Central memory CD4-positive, alpha-beta T cell (primary cell): Measurements from ENCODE around the gene PLEKHB1.
A peak's percentile ranks its signal among the peaks of the same experiment; 100 is the strongest.

ENCODE experiments used
- DNase-seq: peaks from one replicate; pipeline ENCODE4 v3.0.0; 2022
- total RNA-seq, 3 experiments: gene quantifications; one replicate each; lab custom pipeline; 2026; lab: John Stamatoyannopoulos, UW

The PLEKHB1 gene
- 2.7 to 40.0 (median 23.9) reads per million in 3 experiments for total RNA-seq

- no peak for DNase-seq
These were observed at the start of gene PLEKHB1 for GRCh38 chr11:73645972-73646631. PLEKHB1 (plus strand) TSS chr11:73646581; CDS start chr11:73646609, 28 bp downstream.

GRCh38 chr11:73597336-73597955 is 48.9 kb upstream of the PLEKHB1 start:
- DNase-seq = no peak

DNA sequence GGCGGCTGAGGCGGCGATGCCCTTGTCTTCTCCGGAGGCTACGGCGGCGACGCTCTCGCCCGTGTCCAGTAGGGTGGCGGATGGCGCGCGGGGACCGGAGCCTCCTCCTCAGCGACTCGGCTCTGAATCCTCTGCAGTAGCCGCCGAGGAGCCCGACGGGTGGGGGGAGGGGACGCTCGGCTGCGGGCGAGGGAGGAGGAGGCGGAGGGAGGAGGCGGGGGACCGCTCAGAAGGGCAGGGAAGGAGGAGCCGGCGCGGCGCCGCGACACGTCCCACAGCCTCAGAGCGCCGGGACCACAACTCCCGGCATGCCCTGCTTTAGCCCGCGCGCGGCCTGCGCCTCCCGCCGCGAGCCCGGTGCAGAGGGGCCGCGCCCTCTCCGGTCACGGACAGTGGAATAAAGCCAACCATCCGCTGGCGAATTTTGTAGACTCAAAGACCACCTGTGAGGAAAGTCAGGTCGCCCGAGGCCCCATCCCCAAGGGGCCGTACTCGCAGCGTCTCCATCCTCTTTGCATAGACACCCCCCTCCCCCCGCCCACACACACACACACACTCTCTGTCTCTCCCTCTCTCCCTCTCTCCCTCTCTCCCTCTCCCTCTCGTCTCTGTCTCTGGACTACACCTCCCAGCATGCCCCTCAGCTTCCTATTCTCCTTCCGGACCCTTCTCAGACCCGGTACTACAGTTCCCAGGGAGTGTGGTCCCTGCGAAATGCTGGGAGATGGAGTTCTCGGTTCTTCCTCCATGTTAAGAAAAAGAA is 48.2 kb upstream of the PLEKHB1 start, which contains the start of gene FAM168A:
Gene FAM168A (minus strand): TSS at position 157 of the 763 bp plus-strand sequence. CDS start 129,638 bp downstream, outside the sequence.
- DNase-seq = peak; percentile 88

GRCh38 chr11:73598719-73599379 is 47.5 kb upstream of the PLEKHB1 start:
- DNase-seq = no peak

GRCh38 chr11:73612601-73613140 is 33.7 kb upstream of the PLEKHB1 start:
- no peak for DNase-seq

GRCh38 chr11:73614591-73614990 is 31.8 kb upstream of the PLEKHB1 start:
- no peak for DNase-seq

DNA sequence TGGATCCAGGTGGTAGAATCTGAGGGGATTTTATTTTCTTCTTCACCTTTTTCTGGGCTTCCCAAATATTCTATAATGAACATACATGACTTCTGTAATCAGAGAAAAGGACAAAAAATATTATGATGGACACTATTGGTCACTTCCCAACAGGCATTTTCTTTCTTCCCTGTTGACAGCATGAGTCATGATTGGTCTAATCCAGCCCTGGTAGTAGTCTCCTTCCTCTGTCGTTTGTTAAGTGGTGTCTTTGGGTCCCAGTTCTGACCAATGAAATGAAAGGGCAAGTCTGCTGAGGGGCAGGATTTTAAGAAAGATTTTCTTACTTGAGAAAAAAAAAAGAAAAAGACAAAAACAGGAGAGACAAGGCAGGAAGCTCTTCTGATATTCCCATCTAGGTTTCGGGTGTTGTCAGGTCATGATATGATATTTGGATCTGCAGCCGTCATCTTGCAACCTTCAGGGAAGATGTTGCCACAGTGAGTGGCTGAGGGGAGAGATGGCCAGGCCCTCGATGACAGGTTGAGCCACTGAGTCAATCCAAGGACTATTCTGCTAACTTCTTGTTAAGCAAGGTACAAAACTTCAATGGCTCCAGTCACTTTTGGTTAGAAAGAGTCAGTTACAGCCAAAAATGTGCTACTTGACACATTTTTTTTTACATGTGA is 23.3 kb upstream of the PLEKHB1 start:
- no peak for DNase-seq

DNA sequence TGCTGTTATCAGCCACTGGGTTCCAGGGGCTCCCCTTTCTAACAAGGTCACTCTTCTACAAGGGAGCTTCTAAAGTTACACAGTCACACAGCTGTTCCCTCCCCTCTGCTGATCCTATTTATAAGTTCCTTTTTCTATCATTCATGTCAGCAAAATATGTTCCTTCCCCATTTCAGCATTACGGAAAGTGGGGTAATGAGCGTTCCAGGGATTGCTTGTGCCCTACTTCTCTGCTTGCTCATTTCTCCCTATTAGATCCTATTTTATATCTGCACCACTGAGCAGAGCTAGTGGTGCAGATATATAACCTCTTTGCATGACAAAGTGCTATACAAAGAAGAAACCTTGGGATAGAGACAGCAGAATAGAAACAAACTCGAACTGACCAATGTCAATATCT is 22.7 kb upstream of the PLEKHB1 start:
- no peak for DNase-seq

GRCh38 chr11:73625696-73626318 is 20.6 kb upstream of the PLEKHB1 start:
- DNase-seq = peak; percentile 55

DNA sequence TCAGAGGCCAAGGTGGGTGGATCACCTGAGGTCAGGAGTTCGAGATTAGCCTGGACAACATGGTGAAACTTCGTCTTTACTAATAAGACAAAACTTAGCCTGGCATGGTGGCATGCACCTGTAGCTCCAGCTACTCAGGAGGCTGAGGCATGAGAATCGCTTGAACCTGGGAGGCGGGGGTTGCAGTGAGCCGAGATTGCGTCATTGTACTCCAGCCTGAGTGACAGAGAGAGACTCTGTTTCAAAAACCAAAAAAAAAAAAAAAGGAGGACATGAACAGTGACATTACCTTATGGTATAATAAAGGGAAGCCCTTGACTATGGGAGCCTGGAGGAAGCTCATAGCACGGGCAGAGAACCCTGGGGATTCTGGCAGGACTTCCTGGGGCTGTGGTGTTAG is 16.5 kb upstream of the PLEKHB1 start:
- no peak for DNase-seq

DNA sequence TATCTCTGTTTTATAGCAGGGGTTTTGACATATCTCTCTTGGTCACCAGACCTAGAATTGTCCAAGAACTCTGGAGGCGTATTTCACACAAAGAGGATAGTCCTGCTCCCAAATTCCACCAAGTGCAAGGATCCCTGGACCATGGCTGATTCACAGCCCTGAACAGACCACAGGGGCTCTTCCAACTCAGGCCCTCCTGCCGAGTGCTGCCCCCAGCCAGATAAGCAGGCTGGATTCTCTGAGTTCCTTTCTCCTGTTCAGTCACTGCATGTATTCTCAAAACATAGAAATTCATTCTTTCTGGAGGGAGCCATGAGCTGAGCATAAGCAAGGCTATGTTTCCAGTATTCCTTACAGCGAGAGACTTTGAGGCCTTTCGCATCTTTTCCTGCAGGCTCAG is 13.4 kb upstream of the PLEKHB1 start:
- no peak for DNase-seq

GRCh38 chr11:73633999-73634398 is 12.4 kb upstream of the PLEKHB1 start:
- DNase-seq = no peak

DNA sequence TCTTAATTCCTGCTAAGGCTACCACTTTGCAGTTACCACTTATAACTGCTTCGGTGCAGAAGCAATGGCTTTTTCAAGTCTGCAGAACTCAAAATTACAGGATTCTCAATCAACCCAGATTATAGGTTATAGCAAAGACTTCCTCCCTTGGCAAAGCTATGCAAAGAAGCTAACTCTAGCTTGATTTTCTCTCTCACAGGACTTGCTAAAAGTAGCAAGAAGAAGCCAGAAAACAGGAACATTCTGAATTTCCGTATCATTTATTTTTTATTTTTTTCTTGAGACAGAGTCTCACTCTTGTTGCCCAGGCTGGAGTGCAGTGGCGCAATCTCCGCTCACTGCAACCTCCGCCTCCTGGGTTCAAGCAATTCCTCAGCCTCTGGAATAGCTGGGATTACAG is 10.7 kb upstream of the PLEKHB1 start:
- no peak for DNase-seq

GRCh38 chr11:73636249-73636648 is 10.1 kb upstream of the PLEKHB1 start:
- DNase-seq = no peak

GRCh38 chr11:73637012-73637411 is 9.4 kb upstream of the PLEKHB1 start:
- DNase-seq = no peak

DNA sequence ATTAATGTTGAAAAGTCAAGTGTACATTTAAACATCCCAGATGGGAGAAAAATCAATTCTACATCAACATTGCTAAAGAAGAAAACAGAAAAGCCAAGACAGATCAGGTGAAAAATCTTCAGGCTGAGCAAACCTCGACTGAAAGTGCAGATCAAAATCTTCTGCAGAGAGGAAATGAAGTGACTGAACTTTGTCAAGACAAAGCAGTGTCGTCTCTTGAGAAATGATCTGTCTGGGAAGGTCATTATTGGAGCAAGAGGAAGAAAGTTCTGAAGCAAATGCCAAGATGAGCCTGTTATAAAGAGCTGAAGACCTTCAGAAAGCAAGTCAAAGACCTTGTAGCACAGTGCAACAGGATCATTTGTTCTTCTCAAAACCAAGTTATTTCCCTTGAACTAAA is 5.8 kb upstream of the PLEKHB1 start:
- DNase-seq = no peak

DNA sequence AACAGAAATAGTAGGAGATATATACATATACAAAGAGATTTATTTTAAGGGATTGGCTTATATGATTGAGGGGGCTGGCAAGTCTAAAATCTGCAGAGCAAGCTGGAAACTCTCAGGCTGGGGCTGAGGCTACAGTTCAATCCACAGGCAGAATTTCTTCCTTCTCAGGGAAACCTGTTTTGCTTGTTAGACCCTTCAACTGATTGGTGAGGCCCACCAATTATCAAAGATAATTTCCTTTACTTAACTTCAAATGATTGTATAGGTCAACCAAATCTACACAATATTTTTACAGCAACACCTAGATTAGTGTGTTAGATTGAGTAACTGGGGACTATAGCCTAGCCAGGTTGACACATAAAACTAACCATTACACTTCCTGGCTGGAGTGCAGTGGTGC is 4.7 kb upstream of the PLEKHB1 start:
- no peak for DNase-seq

DNA sequence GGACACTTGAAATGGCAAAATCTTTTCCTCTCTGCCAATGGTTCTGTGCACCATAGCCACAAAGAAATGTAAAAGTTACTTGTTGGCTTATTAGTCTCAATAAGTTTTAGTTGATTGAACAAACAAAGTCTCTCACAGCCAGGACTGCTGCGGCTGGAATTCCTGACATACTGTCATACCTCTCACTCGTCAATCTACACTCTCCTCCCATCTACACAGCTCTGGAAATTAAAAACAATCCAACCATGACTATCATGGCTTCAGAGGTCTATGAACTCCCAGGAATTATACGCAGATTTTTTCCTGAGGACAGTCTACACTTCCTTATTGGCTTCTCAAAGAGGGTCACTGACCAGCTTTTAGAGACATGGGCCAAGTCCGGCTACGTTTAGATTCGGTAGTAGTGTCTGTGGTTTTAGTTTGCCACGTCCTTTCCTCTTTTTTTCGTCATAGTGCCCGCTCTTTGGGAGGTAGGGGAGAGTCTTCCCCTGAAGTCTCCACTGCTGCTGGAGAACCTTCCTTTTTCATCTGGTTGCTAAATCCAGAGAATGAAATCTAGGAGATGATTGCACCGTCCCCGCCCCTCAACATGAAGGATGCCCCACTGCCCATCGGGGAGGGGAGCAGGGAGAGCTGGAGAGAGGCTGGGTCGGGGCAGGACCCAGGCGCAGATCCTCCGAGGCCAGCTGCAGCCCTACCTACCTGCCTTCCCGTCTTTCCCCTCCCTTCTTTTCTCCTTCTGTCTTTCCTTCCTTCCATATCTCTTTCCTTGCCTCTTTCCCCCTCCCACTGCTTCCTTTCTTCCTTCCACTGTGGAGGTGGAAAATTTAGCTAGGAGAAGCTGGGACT is 1.0 kb upstream of the PLEKHB1 start:
- no peak for DNase-seq

- DNase-seq = peak; percentile 91
These were observed 1.2 kb downstream of the PLEKHB1 start for GRCh38 chr11:73647459-73648100.

DNA sequence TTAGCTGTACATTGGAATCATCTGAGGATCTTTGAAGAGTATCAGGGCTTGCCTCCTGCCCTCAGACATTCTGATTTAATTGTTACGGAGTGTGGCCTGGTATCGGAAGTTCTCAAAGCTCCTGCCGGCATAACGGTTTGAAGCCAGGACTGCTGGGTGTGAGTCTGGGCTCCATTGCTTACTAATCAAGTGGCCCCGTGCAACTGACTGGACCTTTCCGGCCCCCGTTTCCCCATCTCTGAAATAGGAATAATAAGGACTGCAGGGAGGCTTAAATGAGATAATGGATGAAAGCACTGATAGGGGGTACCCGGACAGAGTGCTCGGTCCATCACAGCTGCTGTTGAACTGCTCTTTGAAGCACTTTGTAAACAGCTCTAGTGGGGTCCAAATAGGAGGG is 1.7 kb downstream of the PLEKHB1 start:
- DNase-seq = no peak
